Transverse colon (tissue), 4 donors: ENCODE measurements around the gene MGAT5. TPM values are rescaled to one million over a fixed set of nuclear protein-coding genes. Genes with fewer than 3 reads are reported as not detected.

Experiments
- DNase-seq: peaks from one replicate; pipeline ENCODE4 v3.0.0-alpha.2; 2019
- H3K27ac ChIP-seq, 4 donors: fragments of 200-600 bp; sonication (generic); 2 replicates each; pipeline ENCODE4 v1.5.1; 2016 to 2018; ENCODE audit warnings: inconsistent platforms in 4 of 4
- H3K27me3 ChIP-seq: fragments of 200-600 bp; sonication (generic); 2 replicates; pipeline ENCODE4 v1.5.1; 2017; ENCODE audit warnings: inconsistent platforms
- H3K36me3 ChIP-seq, 4 donors: fragments of 200-600 bp; sonication (generic); 2 replicates each; pipeline ENCODE4 v1.5.1; 2017 to 2019; ENCODE audit warnings: inconsistent platforms in 4 of 4
- H3K4me1 ChIP-seq, 4 donors: fragments of 200-600 bp; sonication (generic); 2 replicates each; pipeline ENCODE4 v1.5.1; 2017 to 2020; ENCODE audit warnings: inconsistent platforms in 4 of 4
- H3K4me3 ChIP-seq, 4 donors: fragments of 200-600 bp; sonication (generic); 1 replicate in 1 of 4; 2 replicates in 3 of 4; pipeline versions ENCODE4 v1.5.1 to v1.6.1; 2017 to 2019; ENCODE audit warnings: inconsistent platforms in 4 of 4
- H3K9me3 ChIP-seq, 2 donors: fragments of 200-600 bp; sonication (generic); 2 replicates each; pipeline ENCODE4 v1.5.1; 2017 to 2019; ENCODE audit warnings: inconsistent platforms in 2 of 2
- CTCF ChIP-seq, 5 experiments: fragments of 200-600 bp in 3 of 5; fragments of 450-650 bp in 2 of 5; sonication (generic) in 3 of 5; IDR thresholded peaks; 1 replicate in 2 of 5; 2 replicates in 3 of 5; pipeline ENCODE4 v1.5.1; 2016 to 2017; ENCODE audit warnings: antibody characterized with exemption in 5 of 5, inconsistent platforms in 3 of 5, mild to moderate bottlenecking in 2 of 5, moderate library complexity in 1 of 5
- EP300 ChIP-seq: sonication (generic); formaldehyde crosslinking; IDR thresholded peaks from one replicate; pipeline ENCODE4 v1.6.1; 2017; ENCODE audit warnings: antibody characterized with exemption, low read depth
- POLR2A ChIP-seq: fragments of 450-650 bp; IDR thresholded peaks from one replicate; pipeline ENCODE4 v1.6.1; 2016; ENCODE audit warnings: antibody characterized with exemption, mild to moderate bottlenecking, moderate library complexity
- POLR2AphosphoS5 ChIP-seq, 3 donors: sonication (generic); formaldehyde crosslinking; IDR thresholded peaks; one replicate each; pipeline ENCODE4 v1.6.1; 2016; ENCODE audit warnings: antibody characterized with exemption in 3 of 3
- WGBS, 2 donors: methylation state at CpG; one replicate each; pipeline ENCODE4 v1.1.5; 2018; ENCODE audit warnings: low coverage in 1 of 2; 5-methylcytosine and 5-hydroxymethylcytosine counted together
- in situ Hi-C, 4 donors: fragments of 200-750 bp; cut with MboI; loops; one replicate each; pipeline versions ENCODE4 v1.15.0 to v1.15.1; 2017; ENCODE audit warnings: low sequenced_read_pairs in 3 of 4, low pct_ligation_motif_present in 1 of 4, low pct_unique_long_range_greater_than_20kb in 1 of 4
- intact Hi-C: fragments of 100-400 bp; cut with DNase I; formaldehyde crosslinking; loops from one replicate; pipeline ENCODE4 v1.15.1; 2023; ENCODE audit warnings: low total_unique reads
- total RNA-seq, 4 donors: library from RNA; depleted of rRNA; stranded (reverse); fragments of >200 nt; gene quantifications; one replicate each; pipeline ENCODE4 v1.1.0, GENCODE V29; 2016

Gene MGAT5
- total RNA-seq, 4 donors from 2014 or later = 23.6 to 67.6 (median 55.2) TPM

GRCh38 chr2:134259994-134260393 lies 6.1 kb downstream of the MGAT5 start:
- TF ChIP-seq POLR2A (no peak), EP300 (no peak), POLR2AphosphoS5 (IDR thresholded peaks at IDR 0.05) (no peak), CTCF (IDR thresholded peaks at IDR 0.05) (no peak)
- no peaks in the 10 kb centered on the region for H3K9me3 ChIP-seq
- peaks cover 5 to 54% (median 14%) of the 10 kb centered on the region in 4 donors for H3K4me1 ChIP-seq
- intact Hi-C loops (no loop called here), in situ Hi-C loops (no loop called here)
- DNase-seq = no peak
- H3K27me3 ChIP-seq = no peaks in the 10 kb centered on the region
- H3K4me3 ChIP-seq = no peak overlapping the region
- 93 to 97% methylated on average over 7 to 8 of the region's 8 CpGs for WGBS, 2 donors
- peak overlapping the region in 2 of 4 donors; percentile 3 to 18 for H3K27ac ChIP-seq
- H3K36me3 ChIP-seq = no peaks in the 10 kb centered on the region

GRCh38 chr2:134260713-134261112 lies 6.8 kb downstream of the MGAT5 start:
- no peaks in the 10 kb centered on the region for H3K36me3 ChIP-seq
- peak overlapping the region in 3 of 4 donors; percentile 2 to 29 (median 19) for H3K27ac ChIP-seq
- WGBS, 2 donors = 64 to 86% methylated on average over 1 to 2 of the region's 2 CpGs
- in situ Hi-C loops = no loop called here
- no peaks in the 10 kb centered on the region for H3K9me3 ChIP-seq
- H3K4me1 ChIP-seq = peaks cover 5 to 54% (median 14%) of the 10 kb centered on the region in 4 donors
- intact Hi-C loops = no loop called here
- TF ChIP-seq POLR2AphosphoS5 (IDR thresholded peaks at IDR 0.05) (no peak), POLR2A (no peak), EP300 (no peak), CTCF (IDR thresholded peaks at IDR 0.05) (no peak)
- H3K27me3 ChIP-seq = no peaks in the 10 kb centered on the region
- no peak overlapping the region for H3K4me3 ChIP-seq
- no peak for DNase-seq

- intact Hi-C loops = no loop called here
- Histone ChIP-seq H3K36me3 (no peaks in the 10 kb centered on the region), H3K27me3 (no peaks in the 10 kb centered on the region), H3K4me3 (no peak overlapping the region), H3K27ac (peak overlapping the region; percentile 2 to 29 (median 20)), H3K4me1 (peaks cover 5 to 54% (median 14%) of the 10 kb centered on the region in 4 donors), H3K9me3 (no peaks in the 10 kb centered on the region)
- in situ Hi-C loops = no loop called here
- no peak for DNase-seq
- 13 to 59% methylated on average over 3 to 6 of the region's 6 CpGs for WGBS, 2 donors
- TF ChIP-seq POLR2AphosphoS5 (IDR thresholded peaks at IDR 0.05) = no peak
- no peak for TF ChIP-seq EP300
- TF ChIP-seq CTCF (IDR thresholded peaks at IDR 0.05) = no peak
- no peak for TF ChIP-seq POLR2A
Observed at GRCh38 chr2:134261398-134262131, 7.7 kb downstream of the MGAT5 start.

GRCh38 chr2:134262684-134263083 lies 8.8 kb downstream of the MGAT5 start:
- no peak for TF ChIP-seq EP300
- no peak for TF ChIP-seq CTCF (IDR thresholded peaks at IDR 0.05)
- TF ChIP-seq POLR2AphosphoS5 (IDR thresholded peaks at IDR 0.05) = no peak
- no peak for TF ChIP-seq POLR2A
- Histone ChIP-seq H3K4me1 (peaks cover 5 to 51% (median 14%) of the 10 kb centered on the region in 4 donors), H3K4me3 (no peak overlapping the region), H3K36me3 (no peaks in the 10 kb centered on the region), H3K27ac (no peak overlapping the region), H3K27me3 (no peaks in the 10 kb centered on the region), H3K9me3 (no peaks in the 10 kb centered on the region)
- intact Hi-C loops (no loop called here), in situ Hi-C loops (no loop called here)
- 77 to 100% methylated on average over 2 of the region's 2 CpGs for WGBS, 2 donors
- no peak for DNase-seq
